Measurements from ENCODE around the gene SLC6A1.
"Not testable (repeated sequence)": the region's sequence is repeated elsewhere in the genome, so short reads cannot be mapped to it uniquely, and the experiment has no call there.

The SLC6A1 gene

DNA sequence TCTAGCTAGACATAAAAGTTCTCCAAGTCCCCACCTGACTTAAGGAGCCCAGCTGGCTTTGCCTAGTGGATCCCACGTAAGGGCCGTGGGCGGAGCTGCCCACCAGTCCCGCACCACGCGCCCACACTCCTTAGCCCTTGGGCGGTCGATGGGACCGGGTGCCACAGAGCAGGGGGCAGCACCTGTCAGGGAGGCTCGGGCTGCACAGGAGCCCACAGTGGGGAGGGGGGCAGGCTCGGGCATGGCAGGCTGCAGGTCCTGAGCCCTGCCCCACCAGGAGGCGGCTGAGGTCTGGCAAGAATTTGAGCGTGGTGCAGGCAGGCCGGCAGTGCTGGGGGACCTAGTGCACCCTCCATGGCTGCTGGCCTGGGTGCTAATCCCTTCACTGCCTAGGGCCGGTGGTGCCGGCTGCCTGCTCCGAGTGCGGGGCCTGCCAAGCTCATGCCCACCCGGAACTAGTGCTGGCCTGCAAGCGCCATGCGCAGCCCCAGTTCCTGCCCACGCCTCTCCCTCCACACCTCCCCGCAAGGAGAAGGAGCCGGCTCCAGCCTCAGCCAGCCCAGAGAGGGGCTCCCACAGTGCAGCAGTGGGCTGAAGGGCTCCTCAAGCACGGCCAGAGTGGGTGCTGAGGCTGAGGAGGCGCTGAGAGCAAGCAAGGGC lies 78.7 kb downstream of the SLC6A1 start:
- DNase-seq = no peak

DNA sequence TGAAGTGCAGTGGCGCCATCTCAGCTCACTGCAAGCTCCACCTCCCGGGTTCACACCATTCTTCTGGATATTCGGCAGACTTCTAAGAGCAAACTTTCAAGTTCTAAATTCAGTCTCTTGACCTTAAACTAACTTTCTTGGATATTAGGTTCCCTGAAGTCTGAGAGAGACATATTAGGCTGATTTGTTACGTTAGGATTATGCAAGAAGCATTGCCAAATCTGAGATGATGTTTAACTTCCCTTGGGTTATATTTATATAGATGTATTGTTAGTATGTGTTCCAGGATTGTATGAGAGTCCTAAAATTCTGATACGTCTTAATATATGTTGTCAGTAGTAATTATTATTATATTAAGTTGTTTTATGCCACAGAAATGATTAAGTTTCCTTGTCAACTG lies 80.1 kb downstream of the SLC6A1 start:
- no peak for DNase-seq

DNA sequence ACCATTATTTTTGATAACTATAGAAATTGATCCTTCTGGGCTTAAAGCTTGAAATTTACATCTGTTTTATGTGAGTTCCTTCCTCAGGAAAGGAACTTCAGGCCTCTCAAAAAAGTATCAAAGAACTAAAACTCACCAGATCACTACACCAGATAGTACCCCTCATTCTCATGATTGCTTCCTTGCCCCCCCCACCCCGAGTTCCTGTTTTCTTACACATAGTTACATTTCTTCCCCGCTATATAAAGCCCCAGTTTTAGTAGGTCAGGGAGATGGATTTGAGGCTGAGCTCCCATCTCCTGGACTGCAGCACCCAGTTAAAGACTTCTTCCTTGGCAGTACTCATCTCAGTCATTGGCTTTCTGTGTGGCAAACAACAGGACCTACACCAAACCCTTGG lies 81.5 kb downstream of the SLC6A1 start:
- DNase-seq = no peak

DNA sequence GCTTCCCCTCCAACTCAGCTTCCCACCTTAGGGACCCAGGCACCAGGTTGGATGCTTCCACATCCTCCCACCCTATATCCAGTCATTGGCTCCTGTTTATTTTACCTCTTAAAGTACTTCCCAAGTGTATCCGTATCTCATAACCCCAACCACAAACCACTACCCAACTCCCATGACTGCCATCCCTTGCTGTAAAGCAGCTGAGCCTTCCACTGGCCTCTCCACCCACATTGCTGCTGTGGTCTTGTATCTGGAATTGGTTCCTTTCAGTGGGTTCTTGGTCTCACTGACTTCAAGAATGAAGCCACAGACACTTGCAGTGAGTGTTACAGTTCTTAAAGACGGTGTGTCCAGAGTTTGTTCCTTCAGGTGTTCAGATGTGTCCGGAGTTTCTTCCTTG lies 81.9 kb downstream of the SLC6A1 start:
- DNase-seq = no peak

DNA sequence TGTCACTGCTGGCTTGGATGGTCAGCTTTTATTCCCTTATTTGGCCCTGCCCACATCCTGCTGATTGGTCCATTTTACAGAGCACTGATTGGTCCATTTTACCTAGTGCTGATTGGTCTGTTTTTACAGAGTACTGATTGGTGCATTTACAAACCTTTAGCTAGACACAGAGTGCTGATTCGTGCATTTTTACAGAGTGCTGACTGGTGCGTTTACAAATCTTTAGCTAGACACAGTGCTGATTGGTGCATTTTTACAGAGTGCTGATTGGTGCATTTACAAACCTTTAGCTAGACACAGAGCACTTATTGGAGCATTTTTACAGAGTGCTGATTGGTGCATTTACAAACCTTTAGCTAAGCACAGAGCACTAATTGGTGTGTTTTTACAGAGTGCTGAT lies 82.6 kb downstream of the SLC6A1 start:
- DNase-seq = not testable (repeated sequence)

DNA sequence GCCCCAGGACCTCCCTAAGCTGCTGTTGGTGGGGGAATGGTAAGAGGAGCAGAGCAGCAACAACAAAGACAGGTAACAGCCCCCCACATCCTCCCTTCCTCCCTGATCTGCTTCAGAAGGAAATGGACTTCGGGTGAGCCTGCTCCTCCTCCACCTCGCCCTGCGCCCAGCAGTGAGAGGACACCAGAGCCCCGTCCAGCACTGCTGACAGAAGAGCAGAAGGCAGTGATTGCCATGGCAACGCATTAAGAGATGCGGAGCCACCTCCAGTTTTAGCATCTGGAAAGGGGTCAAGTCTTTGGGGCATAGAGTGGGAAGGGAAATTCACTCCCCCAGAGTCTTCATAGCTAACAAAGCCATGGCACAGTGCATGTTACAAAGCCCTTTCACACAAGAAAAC lies 84.2 kb downstream of the SLC6A1 start:
- no peak for DNase-seq

DNA sequence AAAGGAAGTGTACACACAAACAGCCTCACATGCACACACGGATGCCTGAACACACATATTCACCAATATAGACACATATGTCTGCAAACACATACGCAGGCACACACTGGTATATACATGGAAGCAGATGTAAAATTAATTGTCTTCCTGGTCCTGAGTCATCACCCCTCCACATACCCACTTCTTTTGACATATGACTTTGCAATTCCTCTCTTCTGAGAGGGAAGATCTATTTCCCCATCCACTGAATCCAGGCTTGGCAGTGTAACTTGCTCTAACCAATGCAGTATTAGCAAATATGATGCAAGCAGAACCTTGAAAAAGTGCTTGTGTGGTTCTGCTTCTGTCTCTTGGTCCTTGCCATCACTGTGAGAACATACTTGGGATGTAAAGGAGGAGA lies 84.9 kb downstream of the SLC6A1 start:
- DNase-seq = peak; percentile 46

DNA sequence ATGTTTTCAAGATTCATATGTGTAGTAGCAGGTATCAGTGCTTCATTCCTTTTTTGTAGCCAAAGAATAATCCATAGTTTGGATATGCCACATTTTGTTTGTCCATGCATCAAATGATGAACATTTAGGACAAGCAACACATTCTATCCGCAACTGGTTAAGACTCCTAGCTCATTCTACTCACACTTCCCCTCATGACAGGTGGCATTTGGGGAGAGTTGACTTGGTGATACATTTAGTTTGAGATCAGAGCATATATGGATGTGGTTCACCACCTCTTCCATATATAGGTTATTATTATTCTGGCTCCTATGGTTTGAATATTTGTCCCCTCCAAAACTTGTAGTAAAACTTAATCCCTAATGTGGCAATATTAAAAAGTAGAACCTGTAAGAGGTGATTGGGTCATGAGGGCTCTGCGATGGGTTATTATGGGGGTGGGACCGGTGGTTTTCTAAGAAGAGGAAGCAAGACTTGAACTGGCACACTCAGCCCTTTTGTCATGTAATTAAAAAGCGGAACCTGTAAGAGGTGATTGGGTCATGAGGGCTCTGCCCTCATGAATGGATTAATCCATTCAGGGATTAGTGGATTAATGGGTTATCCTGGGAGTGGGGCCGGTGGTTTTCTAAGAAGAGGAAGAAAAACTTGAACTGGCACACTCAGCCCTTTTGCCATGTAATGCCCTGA lies 86.4 kb downstream of the SLC6A1 start:
- DNase-seq = no peak

DNA sequence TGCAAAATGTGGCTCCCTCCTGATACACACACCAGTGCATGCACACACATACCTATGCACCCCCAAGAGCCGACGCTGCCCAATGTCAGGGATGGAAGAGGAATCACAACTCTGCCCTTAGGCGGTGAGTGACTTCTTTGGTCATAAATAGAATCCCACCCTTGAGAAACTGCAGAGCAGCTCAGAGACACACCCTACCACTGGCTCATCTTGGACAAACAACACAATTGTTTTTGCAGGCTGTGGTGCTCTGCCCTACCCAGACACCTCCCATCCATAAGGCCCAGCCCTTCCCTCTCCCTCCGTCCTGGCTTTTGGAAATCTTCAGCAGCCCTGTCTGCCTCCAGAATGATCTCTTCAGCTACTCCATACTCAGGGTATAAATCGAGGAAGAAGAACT lies 87.9 kb downstream of the SLC6A1 start:
- DNase-seq = peak; percentile 46

DNA sequence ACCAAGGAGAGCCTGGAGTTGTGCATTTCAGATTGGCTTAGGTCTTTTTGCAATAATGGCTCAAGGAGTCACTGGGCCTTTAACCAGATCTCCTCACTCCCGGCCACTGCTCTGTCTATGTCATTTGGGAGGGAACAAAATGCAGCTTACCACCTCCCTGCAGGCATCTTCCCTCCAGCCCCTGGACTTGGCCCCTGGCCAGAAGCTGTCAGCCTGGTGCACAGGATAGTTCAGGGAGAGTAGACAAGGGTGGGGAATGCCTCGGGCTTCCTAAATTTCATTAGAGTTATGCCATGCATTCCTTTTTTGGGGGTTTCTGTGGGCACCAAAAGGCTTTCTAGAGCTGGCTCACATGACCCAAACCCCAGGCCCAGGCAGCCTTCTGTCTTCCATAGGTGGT lies 91.5 kb downstream of the SLC6A1 start:
- peak; percentile 14 for DNase-seq

DNA sequence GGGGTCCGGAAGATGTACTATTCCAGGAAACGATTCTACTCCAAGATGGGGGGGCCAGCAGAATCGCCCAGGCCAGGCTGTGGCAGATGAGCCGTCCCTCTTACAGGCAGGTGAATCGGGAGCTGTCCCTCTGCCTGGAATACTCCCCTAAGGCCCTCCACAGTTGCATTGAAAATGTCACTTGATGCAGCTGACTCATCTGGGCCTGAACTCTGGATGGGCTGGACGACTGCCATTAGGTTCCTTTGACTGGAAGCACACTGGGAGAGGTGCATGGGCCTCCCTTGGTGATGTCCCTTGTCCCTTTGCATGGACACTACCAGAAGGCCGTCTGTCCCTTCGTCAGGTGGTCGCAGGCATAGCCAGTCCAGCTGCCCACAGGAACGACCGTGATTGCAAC lies 92.1 kb downstream of the SLC6A1 start:
- no peak for DNase-seq

DNA sequence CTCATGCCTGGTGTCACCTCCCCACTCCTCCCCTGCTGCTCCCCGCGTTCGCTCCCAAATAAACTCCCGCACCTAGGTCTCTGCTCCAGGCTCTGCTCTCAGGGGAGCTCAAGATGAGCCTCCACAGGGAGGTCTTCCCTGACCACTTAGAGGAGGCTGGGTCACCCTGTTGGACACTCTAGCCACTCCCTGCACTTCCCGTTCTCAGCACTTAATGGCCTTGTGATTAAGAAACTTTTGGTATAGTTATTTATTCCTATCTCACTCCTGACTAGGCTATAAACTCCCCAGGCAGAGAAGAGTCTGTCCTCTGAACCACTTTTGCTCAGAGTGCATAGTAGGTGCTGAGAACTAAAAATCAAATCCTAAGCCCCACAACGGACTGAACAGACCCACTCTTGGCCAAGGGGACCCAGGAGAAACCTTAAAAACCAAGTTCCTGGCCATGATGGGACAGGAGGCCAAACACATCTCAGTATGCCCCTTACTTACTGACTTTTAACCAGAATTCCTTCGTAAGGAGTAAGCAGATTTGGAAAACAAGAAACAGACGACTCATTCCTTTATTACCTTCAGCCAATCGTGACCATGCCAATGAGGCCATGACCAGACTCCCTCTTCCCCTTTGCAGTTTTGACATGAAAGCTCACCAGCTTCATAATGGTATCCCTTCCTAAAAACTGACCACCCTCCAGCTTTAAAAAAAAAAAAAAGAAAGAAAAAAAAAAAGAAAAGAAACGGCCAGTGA lies 92.7 kb downstream of the SLC6A1 start:
- peak; percentile 15 for DNase-seq

DNA sequence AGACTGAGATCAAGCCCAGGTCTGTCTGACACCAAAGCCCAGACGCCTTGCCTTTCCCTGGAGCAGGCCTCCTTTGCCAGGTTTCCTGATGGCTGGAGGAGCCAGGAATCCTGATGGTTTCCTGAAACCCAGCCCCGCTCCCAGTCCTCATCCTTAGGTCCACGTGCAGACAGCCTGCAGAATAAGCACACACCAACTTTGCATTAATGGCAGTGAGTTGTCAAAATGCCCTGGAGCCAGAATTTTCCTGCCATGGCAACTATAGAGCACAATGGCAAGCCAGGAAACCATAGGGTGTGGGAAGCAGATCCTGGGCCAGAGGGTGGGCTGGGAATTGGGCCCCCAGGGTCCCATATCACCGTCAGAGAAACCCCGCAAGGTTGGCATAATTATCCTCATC lies 94.3 kb downstream of the SLC6A1 start:
- no peak for DNase-seq

DNA sequence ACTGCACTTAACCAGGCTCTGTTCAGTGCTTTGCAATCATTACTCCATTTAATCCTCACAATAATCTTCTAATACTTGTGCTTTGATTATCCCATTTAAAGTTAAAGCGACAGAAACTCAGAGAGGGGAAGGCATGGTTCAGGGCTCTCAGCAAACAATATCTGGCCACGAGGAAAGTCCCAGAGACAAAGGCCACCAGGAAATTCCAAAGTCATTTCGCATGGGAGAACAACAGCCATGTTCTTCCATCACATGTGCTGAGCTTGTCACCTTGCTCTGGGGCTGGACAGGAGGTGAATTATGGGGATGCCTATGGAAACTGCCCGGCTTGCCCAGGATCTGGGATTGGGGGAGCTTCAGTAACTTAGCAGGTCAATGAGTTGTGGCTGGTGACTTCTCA lies 95.5 kb downstream of the SLC6A1 start:
- no peak for DNase-seq

DNA sequence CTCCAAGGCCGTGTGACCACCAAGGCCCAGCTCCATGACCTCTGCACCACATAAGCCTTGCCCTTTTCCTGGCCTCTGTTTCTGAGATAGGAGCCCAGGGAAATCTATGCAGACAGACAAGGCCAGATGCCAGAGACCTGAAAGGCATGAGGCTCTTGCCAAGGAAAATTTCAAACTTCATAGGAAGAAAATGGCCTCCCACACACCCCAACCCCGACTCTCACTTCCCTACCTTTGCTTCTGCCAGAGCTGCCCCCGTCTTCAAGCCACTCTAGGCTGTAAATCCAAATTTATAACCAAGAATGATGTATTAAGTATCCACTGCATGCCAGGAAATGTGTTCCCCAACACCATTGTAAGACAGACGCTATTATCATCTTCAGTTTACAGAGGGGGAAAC lies 96.3 kb downstream of the SLC6A1 start:
- DNase-seq = no peak
